ENCODE measurements around the gene AGFG2. TPM values are rescaled to one million over a fixed set of nuclear protein-coding genes. Genes with fewer than 3 reads are reported as not detected.

The AGFG2 gene
- total RNA-seq, 2 donors from 2014 or later, result 39.4 to 51.6 TPM

DNA sequence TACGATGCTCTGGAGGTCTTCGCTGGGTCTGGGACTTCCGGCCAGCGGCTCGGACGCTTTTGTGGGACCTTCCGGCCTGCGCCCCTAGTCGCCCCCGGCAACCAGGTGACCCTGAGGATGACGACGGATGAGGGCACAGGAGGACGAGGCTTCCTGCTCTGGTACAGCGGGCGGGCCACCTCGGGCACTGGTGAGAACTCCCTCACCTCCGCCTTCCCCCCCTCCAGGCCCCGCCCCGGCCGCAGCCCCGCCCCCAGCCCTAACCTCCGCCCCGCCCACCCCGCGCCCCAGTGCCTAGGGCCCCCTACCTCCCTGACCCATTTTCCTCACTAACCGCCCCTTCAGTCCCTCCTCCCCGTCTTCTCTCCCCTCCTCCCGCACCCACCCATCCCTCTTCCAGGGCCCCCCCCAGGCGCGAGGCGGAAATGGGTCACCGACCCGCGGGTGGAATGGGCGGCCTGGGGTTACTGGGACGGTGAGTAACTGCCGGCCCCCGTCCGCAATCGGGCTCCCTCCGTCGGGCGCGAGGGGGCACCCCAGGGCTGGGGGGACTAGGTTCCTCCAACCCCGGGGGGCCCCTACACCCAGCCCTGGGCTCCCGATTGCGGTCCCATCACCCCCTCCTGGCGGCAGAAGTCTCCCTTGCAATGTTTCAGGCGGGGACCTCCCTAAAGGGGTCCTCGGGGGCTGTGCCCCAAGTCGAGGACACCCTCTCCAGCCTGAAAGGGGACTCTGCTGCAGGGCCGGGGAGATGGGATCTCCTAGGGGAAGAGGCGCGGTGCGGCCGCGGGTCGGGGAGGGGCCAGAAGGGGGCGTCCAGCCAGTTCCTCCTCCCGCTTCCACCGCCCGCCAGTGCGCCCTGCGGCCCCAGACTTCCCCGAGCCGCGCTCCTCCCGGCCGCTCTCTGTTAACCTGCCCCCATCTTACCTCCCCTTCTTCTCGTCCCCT is 65.3 kb downstream of the AGFG2 start:
- TF ChIP-seq, protein P1, sequence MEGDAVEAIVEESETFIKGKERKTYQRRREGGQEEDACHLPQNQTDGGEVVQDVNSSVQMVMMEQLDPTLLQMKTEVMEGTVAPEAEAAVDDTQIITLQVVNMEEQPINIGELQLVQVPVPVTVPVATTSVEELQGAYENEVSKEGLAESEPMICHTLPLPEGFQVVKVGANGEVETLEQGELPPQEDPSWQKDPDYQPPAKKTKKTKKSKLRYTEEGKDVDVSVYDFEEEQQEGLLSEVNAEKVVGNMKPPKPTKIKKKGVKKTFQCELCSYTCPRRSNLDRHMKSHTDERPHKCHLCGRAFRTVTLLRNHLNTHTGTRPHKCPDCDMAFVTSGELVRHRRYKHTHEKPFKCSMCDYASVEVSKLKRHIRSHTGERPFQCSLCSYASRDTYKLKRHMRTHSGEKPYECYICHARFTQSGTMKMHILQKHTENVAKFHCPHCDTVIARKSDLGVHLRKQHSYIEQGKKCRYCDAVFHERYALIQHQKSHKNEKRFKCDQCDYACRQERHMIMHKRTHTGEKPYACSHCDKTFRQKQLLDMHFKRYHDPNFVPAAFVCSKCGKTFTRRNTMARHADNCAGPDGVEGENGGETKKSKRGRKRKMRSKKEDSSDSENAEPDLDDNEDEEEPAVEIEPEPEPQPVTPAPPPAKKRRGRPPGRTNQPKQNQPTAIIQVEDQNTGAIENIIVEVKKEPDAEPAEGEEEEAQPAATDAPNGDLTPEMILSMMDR (IDR thresholded peaks at IDR 0.05), result peak; percentile 43
- peaks cover 11 to 31% of the 10 kb centered on the region in 2 donors for H3K4me1 ChIP-seq (ENCODE audit: control insufficient read depth in 1 of 2, low read depth in 2 of 2)

DNA sequence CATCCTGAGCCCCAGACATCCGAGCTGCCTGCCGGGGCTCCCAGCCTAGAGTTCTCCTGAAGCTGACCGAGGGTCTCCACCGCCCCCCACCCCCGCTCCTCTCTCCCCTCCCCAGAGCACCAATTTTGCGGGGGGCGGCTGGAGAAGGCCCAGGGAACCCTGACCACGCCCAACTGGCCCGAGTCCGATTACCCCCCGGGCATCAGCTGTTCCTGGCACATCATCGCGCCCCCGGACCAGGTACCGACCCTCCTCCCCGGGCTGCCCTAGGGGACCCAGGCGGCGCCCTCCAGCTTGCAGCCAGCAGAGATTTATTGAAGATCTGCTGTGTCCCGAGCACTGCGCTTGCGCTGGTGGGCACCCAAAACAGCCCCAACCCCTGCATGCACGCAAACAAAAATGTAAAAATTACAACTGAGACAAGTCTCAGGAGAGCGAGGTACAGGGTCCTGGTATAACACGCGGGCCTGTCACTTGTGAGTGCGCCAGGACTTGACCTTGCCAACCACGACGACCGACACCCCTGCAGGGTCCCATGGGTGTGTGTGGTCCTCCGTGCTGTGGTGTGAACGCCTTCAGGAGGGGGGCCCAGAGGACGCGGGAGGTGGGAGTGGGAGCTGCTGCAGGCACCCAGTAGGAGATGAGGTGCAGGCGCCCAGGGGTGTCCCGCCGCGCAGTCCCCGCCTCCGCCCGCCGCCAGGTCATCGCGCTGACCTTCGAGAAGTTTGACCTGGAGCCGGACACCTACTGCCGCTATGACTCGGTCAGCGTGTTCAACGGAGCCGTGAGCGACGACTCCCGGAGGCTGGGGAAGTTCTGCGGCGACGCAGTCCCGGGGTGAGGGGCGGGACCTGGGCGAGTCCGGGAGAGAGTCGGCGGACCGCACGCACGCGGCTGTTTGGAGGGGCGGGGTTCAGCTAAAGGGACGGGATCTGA is 66.2 kb downstream of the AGFG2 start:
- peak overlapping the region; percentile 56 to 94 for H3K27ac ChIP-seq
- no peaks in the 10 kb centered on the region for H3K9me3 ChIP-seq
- no peaks in the 10 kb centered on the region for H3K27me3 ChIP-seq (replicated peaks; ENCODE audit: insufficient read depth)
- DNase-seq (ENCODE audit: low spot score), result no peak
- peaks cover 11 to 31% of the 10 kb centered on the region in 2 donors for H3K4me1 ChIP-seq (ENCODE audit: control insufficient read depth in 1 of 2, low read depth in 2 of 2)
- H3K36me3 ChIP-seq, result no peaks in the 10 kb centered on the region
- TF ChIP-seq, protein P1 (IDR thresholded peaks at IDR 0.05), result no peak
- no peak for ATAC-seq (ENCODE audit: insufficient number of reproducible peaks, low FRiP score, low read depth)
- peak overlapping the region; percentile 96 for H3K4me3 ChIP-seq

More for the DNA sequence above, 65.3 kb downstream of the AGFG2 start:
- Histone ChIP-seq H3K9me3 (no peaks in the 10 kb centered on the region), H3K36me3 (no peaks in the 10 kb centered on the region), H3K4me3 (peak overlapping the region; percentile 96), H3K27ac (peak overlapping the region; percentile 92 to 94), H3K27me3 (replicated peaks; ENCODE audit: insufficient read depth) (no peaks in the 10 kb centered on the region)
- peak; percentile 52 for ATAC-seq (ENCODE audit: insufficient number of reproducible peaks, low FRiP score, low read depth)
- DNase-seq (ENCODE audit: low spot score), result no peak

DNA sequence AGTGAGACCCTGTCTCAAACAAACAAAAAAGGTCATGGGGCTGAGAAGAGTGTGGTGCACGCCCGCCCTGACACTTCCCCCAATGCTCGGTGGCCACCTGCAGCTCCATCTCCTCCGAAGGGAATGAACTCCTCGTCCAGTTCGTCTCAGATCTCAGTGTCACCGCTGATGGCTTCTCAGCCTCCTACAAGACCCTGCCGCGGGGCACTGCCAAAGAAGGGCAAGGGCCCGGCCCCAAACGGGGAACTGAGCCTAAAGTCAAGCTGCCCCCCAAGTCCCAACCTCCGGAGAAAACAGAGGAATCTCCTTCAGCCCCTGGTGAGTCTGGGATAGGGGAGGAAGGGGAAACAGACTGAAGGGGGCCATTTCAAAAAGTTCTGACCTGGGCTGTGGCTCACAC is 67.3 kb downstream of the AGFG2 start:
- H3K9me3 ChIP-seq, result no peaks in the 10 kb centered on the region
- H3K4me3 ChIP-seq, result no peak overlapping the region
- H3K27ac ChIP-seq, result no peak overlapping the region
- TF ChIP-seq, protein P1 (IDR thresholded peaks at IDR 0.05), result no peak
- no peaks in the 10 kb centered on the region for H3K36me3 ChIP-seq
- H3K27me3 ChIP-seq (replicated peaks; ENCODE audit: insufficient read depth), result no peaks in the 10 kb centered on the region
- ATAC-seq (ENCODE audit: insufficient number of reproducible peaks, low FRiP score, low read depth), result no peak
- DNase-seq (ENCODE audit: low spot score), result no peak
- H3K4me1 ChIP-seq (ENCODE audit: control insufficient read depth in 1 of 2, low read depth in 2 of 2), result peaks cover 11 to 32% of the 10 kb centered on the region in 2 donors

DNA sequence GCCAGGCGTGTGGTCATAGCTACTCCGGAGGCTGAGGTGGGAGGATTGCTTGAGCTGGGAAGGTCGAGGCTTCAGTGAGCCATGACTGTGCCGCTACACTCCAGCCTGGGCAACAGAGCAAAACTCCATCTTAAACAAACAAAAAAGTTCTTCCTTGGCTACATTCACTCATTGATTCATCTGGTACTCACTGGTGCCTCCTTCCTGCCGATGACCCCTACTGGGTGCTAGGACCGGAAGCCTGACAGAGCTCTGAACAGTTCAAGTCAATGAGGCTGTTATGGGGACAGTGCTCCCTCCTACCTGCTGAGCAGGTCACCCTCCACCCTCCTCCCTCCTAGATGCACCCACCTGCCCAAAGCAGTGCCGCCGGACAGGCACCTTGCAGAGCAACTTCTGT is 68.1 kb downstream of the AGFG2 start:
- DNase-seq (ENCODE audit: low spot score) (no peak), ATAC-seq (ENCODE audit: insufficient number of reproducible peaks, low FRiP score, low read depth) (no peak)
- Histone ChIP-seq H3K36me3 (no peaks in the 10 kb centered on the region), H3K27ac (no peak overlapping the region), H3K4me3 (no peak overlapping the region), H3K27me3 (replicated peaks; ENCODE audit: insufficient read depth) (no peaks in the 10 kb centered on the region), H3K9me3 (no peaks in the 10 kb centered on the region), H3K4me1 (ENCODE audit: control insufficient read depth in 1 of 2, low read depth in 2 of 2) (peaks cover 10 to 29% of the 10 kb centered on the region in 2 donors)
- TF ChIP-seq, protein P1 (IDR thresholded peaks at IDR 0.05), result no peak

DNA sequence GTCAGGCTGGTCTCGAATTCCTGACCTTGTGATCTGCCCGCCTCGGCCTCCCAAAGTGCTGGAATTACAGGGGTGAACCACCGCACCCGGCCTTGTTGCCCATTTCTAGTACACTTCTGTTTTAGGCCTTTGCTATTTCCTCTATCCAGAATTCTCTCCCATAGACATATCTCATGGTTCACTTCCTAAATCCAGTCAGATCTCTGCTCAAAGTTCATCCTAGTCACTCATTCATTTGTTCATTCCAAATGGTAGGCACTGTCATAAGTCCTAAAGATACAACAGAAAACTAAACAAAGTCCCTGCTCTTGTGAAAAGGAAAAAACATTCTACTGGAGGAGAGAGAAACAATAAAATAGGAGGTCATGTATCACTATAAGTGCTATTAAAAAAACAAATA is 71.0 kb downstream of the AGFG2 start:
- DNase-seq (ENCODE audit: low spot score) (no peak), ATAC-seq (ENCODE audit: insufficient number of reproducible peaks, low FRiP score, low read depth) (no peak)
- H3K4me1 ChIP-seq (ENCODE audit: control insufficient read depth in 1 of 2, low read depth in 2 of 2), result peaks cover 4 to 20% of the 10 kb centered on the region in 2 donors
- no peaks in the 10 kb centered on the region for H3K36me3 ChIP-seq
- H3K9me3 ChIP-seq, result no peaks in the 10 kb centered on the region
- H3K27me3 ChIP-seq (replicated peaks; ENCODE audit: insufficient read depth), result no peaks in the 10 kb centered on the region
- TF ChIP-seq, protein P1 (IDR thresholded peaks at IDR 0.05), result no peak
- H3K4me3 ChIP-seq, result no peak overlapping the region
- H3K27ac ChIP-seq, result no peak overlapping the region

Data from thoracic aorta (tissue), 2 donors.